ENCODE data around the gene MYRFL.
"Not testable (repeated sequence)": the region's sequence is repeated elsewhere in the genome, so short reads cannot be mapped to it uniquely, and the experiment has no call there.

The MYRFL gene

GRCh38 chr12:69994086-69994485 lies 169.1 kb downstream of the MYRFL start:
- DNase-seq = not testable (repeated sequence)

GRCh38 chr12:69994724-69995173 lies 169.7 kb downstream of the MYRFL start:
- DNase-seq = no peak

GRCh38 chr12:69996241-69996640 lies 171.2 kb downstream of the MYRFL start:
- no peak for DNase-seq

GRCh38 chr12:69996722-69997121 lies 171.7 kb downstream of the MYRFL start:
- no peak for DNase-seq

GRCh38 chr12:69998011-69998410 lies 173.0 kb downstream of the MYRFL start:
- no peak for DNase-seq

GRCh38 chr12:69998922-69999321 lies 173.9 kb downstream of the MYRFL start:
- no peak for DNase-seq

- DNase-seq = no peak
These were observed 174.5 kb downstream of the MYRFL start for GRCh38 chr12:69999561-69999960.

GRCh38 chr12:70002097-70002911 lies 177.3 kb downstream of the MYRFL start:
- no peak for DNase-seq

- DNase-seq = no peak
These were observed 177.9 kb downstream of the MYRFL start for GRCh38 chr12:70002912-70003255.

GRCh38 chr12:70005864-70006618 lies 181.0 kb downstream of the MYRFL start:
- DNase-seq = no peak

GRCh38 chr12:70006619-70006973 lies 181.6 kb downstream of the MYRFL start:
- DNase-seq = no peak

- peak; percentile 25 for DNase-seq
These were observed 182.7 kb downstream of the MYRFL start for GRCh38 chr12:70007687-70008086.
